IMR-90 (cell line): Measurements from ENCODE around the gene GMPPB. TPM values are rescaled to one million over a fixed set of nuclear protein-coding genes. Genes with fewer than 3 reads are reported as not detected.

Source experiments
- ATAC-seq: fragments of 200-7000 bp; cut with Tn5 transposase; 2 replicates; pipeline ENCODE4 v1.9.1; 2020; ENCODE audit warnings: low read depth, mild to moderate bottlenecking, moderate library complexity
- BruUV-seq: library from RNA; stranded (reverse); fragments of 400-500 nt; replicated peaks from 2 replicates; lab custom pipeline; 2021; lab: Mats Ljungman, UMichigan
- CTCF ChIA-PET: fragments of 300-600 bp; formaldehyde crosslinking; extraction: SDS; loops from one replicate; lab custom pipeline; 2021; ENCODE audit warnings: antibody characterized with exemption; lab: Yijun Ruan, JAX
- POLR2A ChIA-PET: fragments of 300-600 bp; sonication (Branson Sonifier 250); formaldehyde crosslinking; loops from one replicate; lab custom pipeline; 2022; ENCODE audit warnings: antibody characterized with exemption; ENCODE audit not compliant: unreplicated experiment; lab: Charles Lee
- DNase-seq: peaks from one replicate; pipeline ENCODE4 v3.0.0; 2013
- H2AFZ ChIP-seq: replicated peaks from 2 replicates; pipeline ENCODE3; 2013; ENCODE audit warnings: low read length, mild to moderate bottlenecking; ENCODE audit not compliant: poor library complexity
- H2AK5ac ChIP-seq: 2 replicates; pipeline ENCODE4 v1.6.1; 2013; ENCODE audit warnings: low read depth, low read length, inconsistent platforms
- H2AK9ac ChIP-seq: replicated peaks from 2 replicates; pipeline ENCODE3; 2013; ENCODE audit warnings: mild to moderate bottlenecking, low read depth, low read length, moderate library complexity; ENCODE audit not compliant: poor library complexity
- H2BK120ac ChIP-seq: 2 replicates; pipeline ENCODE4 v1.6.1; 2013; ENCODE audit warnings: low read depth, low read length, inconsistent platforms
- H2BK15ac ChIP-seq: 3 replicates; pipeline ENCODE4 v1.6.1; 2013; ENCODE audit warnings: low read depth, low read length, inconsistent platforms
- H2BK20ac ChIP-seq: 2 replicates; pipeline ENCODE4 v1.6.1; 2013; ENCODE audit warnings: low read depth, mild to moderate bottlenecking, inconsistent platforms, low read length, moderate library complexity
- H2BK5ac ChIP-seq: 2 replicates; pipeline ENCODE4 v1.6.1; 2013; ENCODE audit warnings: mild to moderate bottlenecking, low read depth, low read length, inconsistent platforms; ENCODE audit not compliant: poor library complexity, severe bottlenecking
- H3K14ac ChIP-seq: replicated peaks from 2 replicates; pipeline ENCODE4 v1.6.1; 2013; ENCODE audit warnings: low read depth, low read length, inconsistent platforms
- H3K18ac ChIP-seq: 2 replicates; pipeline ENCODE4 v1.6.1; 2013; ENCODE audit warnings: low read depth, low read length, control low read depth
- H3K23ac ChIP-seq: 2 replicates; pipeline ENCODE4 v1.6.1; 2013; ENCODE audit warnings: low read depth, low read length, inconsistent platforms
- H3K27ac ChIP-seq: 2 replicates; pipeline ENCODE4 v1.5.1; 2013; ENCODE audit warnings: mild to moderate bottlenecking, control low read depth, low read length; ENCODE audit not compliant: insufficient read depth
- H3K27me3 ChIP-seq: 2 replicates; pipeline ENCODE4 v1.6.1; 2013; ENCODE audit warnings: low read length; ENCODE audit not compliant: control insufficient read depth, insufficient read depth
- H3K36me3 ChIP-seq: 2 replicates; pipeline ENCODE4 v1.6.1; 2013; ENCODE audit warnings: low read length, mixed read lengths; ENCODE audit not compliant: control insufficient read depth, insufficient read depth
- H3K4ac ChIP-seq: 2 replicates; pipeline ENCODE4 v1.6.1; 2013; ENCODE audit warnings: low read depth, low read length, inconsistent platforms
- H3K4me1 ChIP-seq: 2 replicates; pipeline ENCODE4 v1.6.1; 2013; ENCODE audit warnings: low read length, mixed read lengths; ENCODE audit not compliant: control insufficient read depth, insufficient read depth
- H3K4me2 ChIP-seq: 2 replicates; pipeline ENCODE4 v1.6.1; 2013; ENCODE audit warnings: low read depth, mild to moderate bottlenecking, control low read depth, low read length, moderate library complexity
- H3K4me3 ChIP-seq: 2 replicates; pipeline ENCODE4 v1.5.1; 2013; ENCODE audit warnings: low read depth, mild to moderate bottlenecking, control low read depth, low read length, moderate library complexity; ENCODE audit not compliant: insufficient read depth
- H3K56ac ChIP-seq: 2 replicates; pipeline ENCODE4 v1.6.1; 2013; ENCODE audit warnings: low read length, inconsistent platforms; ENCODE audit not compliant: insufficient read depth; ENCODE audit errors: extremely low read depth
- H3K79me1 ChIP-seq, 2 experiments: 2 replicates each; pipeline ENCODE4 v1.6.1; 2013; ENCODE audit warnings: low read length in 2 of 2, inconsistent platforms in 1 of 2, low read depth in 1 of 2
- H3K9ac ChIP-seq: 2 replicates; pipeline ENCODE4 v1.6.1; 2013; ENCODE audit warnings: low read depth, low read length, control low read depth
- H3K9me1 ChIP-seq: 2 replicates; pipeline ENCODE4 v1.6.1; 2013; ENCODE audit warnings: low read length, inconsistent platforms; ENCODE audit not compliant: insufficient read depth
- H3K9me3 ChIP-seq: 2 replicates; pipeline ENCODE4 v1.6.1; 2013; ENCODE audit warnings: low read length; ENCODE audit not compliant: control insufficient read depth, insufficient read depth
- H4K20me1 ChIP-seq: 2 replicates; pipeline ENCODE4 v1.6.1; 2013; ENCODE audit warnings: low read length, inconsistent platforms; ENCODE audit not compliant: insufficient read depth
- H4K5ac ChIP-seq: 2 replicates; pipeline ENCODE4 v1.6.1; 2013; ENCODE audit warnings: mild to moderate bottlenecking, low read depth, low read length, control low read depth
- H4K8ac ChIP-seq, 2 experiments: 2 replicates each; pipeline ENCODE4 v1.6.1; 2013; ENCODE audit warnings: low read depth in 2 of 2, low read length in 2 of 2, control low read depth in 1 of 2, inconsistent platforms in 1 of 2
- H4K91ac ChIP-seq: 2 replicates; pipeline ENCODE4 v1.6.1; 2013; ENCODE audit warnings: low read depth, low read length, inconsistent platforms; ENCODE audit not compliant: insufficient read depth
- CEBPB ChIP-seq: IDR thresholded peaks from 2 replicates; pipeline ENCODE4 v1.6.1; 2012; ENCODE audit warnings: low read depth, low read length, improper control_type of control experiment
- MAFK ChIP-seq: IDR thresholded peaks from 2 replicates; pipeline ENCODE4 v1.6.1; 2012; ENCODE audit warnings: low read depth, low read length, improper control_type of control experiment
- POLR2A ChIP-seq: IDR thresholded peaks from 2 replicates; pipeline ENCODE4 v1.6.1; 2012; ENCODE audit warnings: mild to moderate bottlenecking, low read depth, low read length
- WGBS, 2 experiments: methylation state at CpG; one replicate each; pipeline versions ENCODE4 v1.1.5 to v1.1.7; 2013; ENCODE audit warnings: missing lambda C conversion rate in 2 of 2; ENCODE audit not compliant: insufficient read length in 1 of 2; ENCODE audit errors: extremely low coverage in 2 of 2; 5-methylcytosine and 5-hydroxymethylcytosine counted together
- dilution Hi-C: fragments of 300-500 bp; cut with HindIII; formaldehyde crosslinking; loops from one replicate; pipeline ENCODE4 v1.14.3; 2018; ENCODE audit warnings: low sequenced_read_pairs; ENCODE audit not compliant: unreplicated experiment
- in situ Hi-C: fragments of 300-500 bp; cut with MboI; formaldehyde crosslinking; loops from 3 replicates; pipeline ENCODE4 v1.14.3; 2019; ENCODE audit warnings: low sequenced_read_pairs, inconsistent platforms, mixed read lengths
- intact Hi-C: fragments of 100-400 bp; cut with micrococcal nuclease; formaldehyde crosslinking; loops from 2 replicates; pipeline ENCODE4 v1.10.0; 2022
- polyA plus RNA-seq, 3 experiments: library from polyadenylated mRNA; depleted of rRNA; stranded (reverse); fragments of >200 nt; gene quantifications; 2 replicates each; pipeline ENCODE4 v1.2.3, GENCODE V29; 2012; ENCODE audit warnings: low replicate concordance in 1 of 3
- total RNA-seq: library from RNA; depleted of rRNA; stranded (reverse); fragments of >200 nt; gene quantifications from 2 replicates; pipeline ENCODE4 v1.2.3, GENCODE V29; 2012

GMPPB gene
- total and polyA plus RNA-seq, 2 of the 4 experiments (the other 2 are of a cell fraction) = 27.9 to 37.3 TPM

GRCh38 chr3:49733551-49733950 lies 9.8 kb upstream of the GMPPB start:
- Histone ChIP-seq H3K9ac (no peak overlapping the region), H3K9me1 (peaks cover 18% of the 10 kb centered on the region), H3K56ac (no peak overlapping the region), H3K4me1 (no peaks in the 10 kb centered on the region), H3K27ac (no peak overlapping the region), H3K79me1 (peaks cover 9 to 52% of the 10 kb centered on the region in 2 experiments), H2BK120ac (no peak overlapping the region), H3K14ac (no peak overlapping the region), H3K36me3 (peaks cover 49% of the 10 kb centered on the region), H4K91ac (no peak overlapping the region), H3K18ac (no peak overlapping the region), H4K5ac (no peak overlapping the region), H4K20me1 (peaks cover 16% of the 10 kb centered on the region; the same call in 1 of the 2 replicates), H3K4ac (no peak overlapping the region), H3K4me3 (no peak overlapping the region), H2AFZ (no peak overlapping the region), H3K23ac (no peak overlapping the region), H2BK15ac (no peak overlapping the region), H3K4me2 (no peak overlapping the region), H2BK20ac (no peak overlapping the region), H2BK5ac (no peak overlapping the region), H4K8ac (no peak overlapping the region), H3K27me3 (no peaks in the 10 kb centered on the region), H2AK5ac (no peak overlapping the region), H3K9me3 (no peaks in the 10 kb centered on the region), H2AK9ac (no peak overlapping the region)
- no peak for DNase-seq
- TF ChIP-seq POLR2A (no peak), CEBPB (no peak), MAFK (no peak)
- dilution Hi-C loops = no loop called here
- ATAC-seq = no peak
- BruUV-seq = no TSS peak
- in situ Hi-C loops = no loop called here
- ChIA-PET CTCF (no interaction called here), POLR2A (no interaction called here)
- WGBS, 2 experiments = no CpG with 5 or more reads among the region's 1 CpG
- intact Hi-C loops = no loop called here
